Measurements from ENCODE around the gene FAM120B. TPM values are rescaled to one million over a fixed set of nuclear protein-coding genes. Genes with fewer than 3 reads are reported as not detected.

FAM120B gene
- total RNA-seq, 1 donor from 2014 or later: 19.7 TPM

DNA sequence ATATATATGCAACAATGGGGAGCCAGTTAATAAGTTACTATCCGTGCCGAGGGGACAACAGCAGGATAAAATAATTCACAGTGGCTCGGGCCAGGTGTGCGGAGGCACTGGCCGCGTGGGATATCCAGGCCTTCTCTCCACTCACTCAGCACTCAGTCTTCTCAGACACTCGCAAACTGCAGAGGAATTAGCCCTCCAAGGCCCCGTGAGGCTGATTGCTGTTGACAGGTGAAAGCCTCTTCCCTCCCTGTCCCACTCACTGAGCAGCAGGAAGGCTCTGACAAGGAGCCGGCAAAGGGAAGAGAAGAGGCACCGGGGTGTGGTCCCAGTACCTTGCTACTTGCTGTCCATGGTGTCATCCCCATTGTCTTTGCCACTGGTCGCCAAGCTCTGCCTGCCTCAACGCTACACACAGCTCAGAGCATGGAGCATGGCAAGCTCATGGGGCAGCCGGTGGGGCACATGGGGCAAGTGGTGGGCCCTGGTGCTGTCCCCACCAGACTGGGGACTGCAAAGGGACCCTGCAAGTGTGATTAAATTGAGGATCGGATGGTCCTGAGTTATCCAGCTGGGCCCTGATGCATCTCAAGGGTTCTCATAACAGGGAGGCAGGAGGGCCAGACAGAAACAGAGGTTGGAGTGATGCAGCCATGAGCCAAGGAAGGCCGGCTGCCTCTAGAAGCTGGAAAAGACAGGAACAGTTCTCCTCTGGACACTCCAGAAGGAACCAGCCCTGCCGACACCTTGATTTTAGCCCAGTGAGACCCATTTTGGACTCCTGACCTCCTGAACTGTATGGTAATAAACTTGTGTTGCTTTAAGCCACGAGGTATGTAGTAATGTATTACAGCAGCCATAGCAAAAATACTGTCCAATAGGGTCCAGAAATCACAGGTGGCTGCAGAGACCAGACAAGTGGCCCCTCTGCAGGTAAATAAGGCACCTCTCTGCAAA lies 126.9 kb downstream of the FAM120B start:
- Histone ChIP-seq H3K9me3 (ENCODE audit: low read depth) (no peaks in the 10 kb centered on the region), H3K27ac (no peak overlapping the region), H3K4me1 (peaks cover 45% of the 10 kb centered on the region), H3K4me2 (peak overlapping the region; percentile 29), H3K9ac (no peak overlapping the region), H4K20me1 (ENCODE audit: low read depth) (no peaks in the 10 kb centered on the region), H2AFZ (replicated peaks) (no peak overlapping the region), H3K79me2 (ENCODE audit: low read depth) (no peaks in the 10 kb centered on the region), H3K4me3 (no peak overlapping the region), H3K27me3 (no peaks in the 10 kb centered on the region), H3F3A (ENCODE audit: low read depth) (peaks cover 12% of the 10 kb centered on the region), H3K36me3 (no peaks in the 10 kb centered on the region)
- Mint-ChIP-seq H3K36me3 (peaks cover 2% of the 10 kb centered on the region), H3K27ac (peak overlapping the region; percentile 66), H3K27me3 (ENCODE audit: insufficient read depth, low read depth) (peaks cover 10% of the 10 kb centered on the region), H3K9me3 (peaks cover 16% of the 10 kb centered on the region), H3K4me3 (no peak overlapping the region), H3K4me1 (peaks cover 38% of the 10 kb centered on the region)
- DNase-seq (ENCODE audit: low spot score): peak; percentile 63
- no peak for TF ChIP-seq EZH2phosphoT487 (IDR thresholded peaks at IDR 0.05)
- TF ChIP-seq, protein P1, sequence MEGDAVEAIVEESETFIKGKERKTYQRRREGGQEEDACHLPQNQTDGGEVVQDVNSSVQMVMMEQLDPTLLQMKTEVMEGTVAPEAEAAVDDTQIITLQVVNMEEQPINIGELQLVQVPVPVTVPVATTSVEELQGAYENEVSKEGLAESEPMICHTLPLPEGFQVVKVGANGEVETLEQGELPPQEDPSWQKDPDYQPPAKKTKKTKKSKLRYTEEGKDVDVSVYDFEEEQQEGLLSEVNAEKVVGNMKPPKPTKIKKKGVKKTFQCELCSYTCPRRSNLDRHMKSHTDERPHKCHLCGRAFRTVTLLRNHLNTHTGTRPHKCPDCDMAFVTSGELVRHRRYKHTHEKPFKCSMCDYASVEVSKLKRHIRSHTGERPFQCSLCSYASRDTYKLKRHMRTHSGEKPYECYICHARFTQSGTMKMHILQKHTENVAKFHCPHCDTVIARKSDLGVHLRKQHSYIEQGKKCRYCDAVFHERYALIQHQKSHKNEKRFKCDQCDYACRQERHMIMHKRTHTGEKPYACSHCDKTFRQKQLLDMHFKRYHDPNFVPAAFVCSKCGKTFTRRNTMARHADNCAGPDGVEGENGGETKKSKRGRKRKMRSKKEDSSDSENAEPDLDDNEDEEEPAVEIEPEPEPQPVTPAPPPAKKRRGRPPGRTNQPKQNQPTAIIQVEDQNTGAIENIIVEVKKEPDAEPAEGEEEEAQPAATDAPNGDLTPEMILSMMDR (IDR thresholded peaks at IDR 0.05): no peak
- TF ChIP-seq EZH2 (IDR thresholded peaks at IDR 0.05): no peak

DNA sequence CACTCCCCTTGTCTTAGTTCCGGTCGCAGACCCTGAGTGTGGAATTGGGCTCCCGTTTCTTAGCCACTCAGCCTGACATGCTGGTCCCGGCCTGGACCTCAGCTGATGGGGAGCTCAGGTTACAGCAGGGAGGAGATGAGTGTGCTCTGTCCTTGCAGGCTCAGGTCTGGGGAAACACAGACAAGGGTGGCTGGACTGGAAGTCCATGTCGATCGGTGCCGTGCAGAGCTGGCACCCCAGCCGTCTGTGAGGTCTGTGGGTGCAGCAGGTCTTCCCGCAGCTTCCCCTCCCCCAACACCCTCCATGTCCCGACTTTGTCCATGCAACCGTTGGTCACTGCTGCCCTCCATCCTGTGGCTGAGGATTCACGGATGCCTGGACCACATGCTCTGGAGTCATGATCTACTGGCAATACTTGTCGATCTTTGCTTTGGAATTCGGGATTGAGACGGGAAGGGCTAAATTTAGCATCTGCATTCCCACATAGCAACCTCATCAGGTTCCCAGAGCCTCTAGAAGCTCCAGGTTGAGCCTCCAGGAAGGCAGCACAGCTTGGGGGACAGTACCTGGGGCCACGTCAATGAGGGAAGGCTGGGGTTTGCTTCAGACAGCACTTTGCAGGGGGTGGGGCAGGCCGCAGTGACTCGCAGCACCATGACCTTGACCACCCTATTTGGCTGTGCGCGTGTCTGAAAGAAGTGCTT lies 127.7 kb downstream of the FAM120B start:
- Histone ChIP-seq H3K27ac (no peak overlapping the region), H3K79me2 (ENCODE audit: low read depth) (no peaks in the 10 kb centered on the region), H3K4me3 (no peak overlapping the region), H3K27me3 (no peaks in the 10 kb centered on the region), H3K36me3 (no peaks in the 10 kb centered on the region), H4K20me1 (ENCODE audit: low read depth) (no peaks in the 10 kb centered on the region), H3K4me1 (peaks cover 46% of the 10 kb centered on the region), H3K4me2 (no peak overlapping the region), H2AFZ (replicated peaks) (no peak overlapping the region), H3K9me3 (ENCODE audit: low read depth) (no peaks in the 10 kb centered on the region), H3F3A (ENCODE audit: low read depth) (peaks cover 12% of the 10 kb centered on the region), H3K9ac (no peak overlapping the region)
- TF ChIP-seq, protein P1 (IDR thresholded peaks at IDR 0.05): no peak
- Mint-ChIP-seq H3K27ac (peak overlapping the region; percentile 66), H3K27me3 (ENCODE audit: insufficient read depth, low read depth) (peaks cover 10% of the 10 kb centered on the region), H3K4me1 (peaks cover 41% of the 10 kb centered on the region), H3K36me3 (peaks cover 2% of the 10 kb centered on the region), H3K4me3 (no peak overlapping the region), H3K9me3 (peaks cover 16% of the 10 kb centered on the region)
- DNase-seq (ENCODE audit: low spot score): peak; percentile 33

DNA sequence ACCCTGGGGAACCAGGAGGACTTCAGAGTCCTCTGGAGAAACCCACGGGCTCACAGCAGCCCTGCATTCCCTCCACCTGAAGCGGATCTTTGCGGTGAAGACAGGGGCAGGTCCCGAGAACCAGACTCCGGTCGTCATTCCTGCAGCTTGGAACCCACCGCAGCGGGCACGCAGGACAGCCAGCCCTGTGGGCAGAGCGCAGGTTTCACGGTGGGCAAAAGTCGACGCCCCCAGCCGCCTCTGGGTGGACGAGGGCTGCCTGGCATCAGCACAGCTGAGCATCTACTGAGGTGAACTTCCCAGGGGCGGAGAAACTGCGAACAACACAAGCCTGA lies 128.2 kb downstream of the FAM120B start:
- no peak for DNase-seq (ENCODE audit: low spot score)
- no peak for TF ChIP-seq EZH2phosphoT487 (IDR thresholded peaks at IDR 0.05)
- TF ChIP-seq, protein P1 (IDR thresholded peaks at IDR 0.05): no peak
- no peak for TF ChIP-seq EZH2 (IDR thresholded peaks at IDR 0.05)

More for the DNA sequence above, 128.2 kb downstream of the FAM120B start:
- no peak overlapping the region for H3K27ac ChIP-seq
- no peak overlapping the region for H3K27ac Mint-ChIP-seq
- H3K79me2 ChIP-seq (ENCODE audit: low read depth): no peaks in the 10 kb centered on the region
- peaks cover 16% of the 10 kb centered on the region for H3K9me3 Mint-ChIP-seq
- peaks cover 43% of the 10 kb centered on the region for H3K4me1 Mint-ChIP-seq
- no peaks in the 10 kb centered on the region for H3K27me3 ChIP-seq
- H3K36me3 ChIP-seq: no peaks in the 10 kb centered on the region
- H4K20me1 ChIP-seq (ENCODE audit: low read depth): no peaks in the 10 kb centered on the region
- H3K27me3 Mint-ChIP-seq (ENCODE audit: insufficient read depth, low read depth): peaks cover 10% of the 10 kb centered on the region
- H3K4me3 ChIP-seq: no peak overlapping the region
- H2AFZ ChIP-seq (replicated peaks): no peak overlapping the region
- H3F3A ChIP-seq (ENCODE audit: low read depth): peaks cover 12% of the 10 kb centered on the region
- peaks cover 2% of the 10 kb centered on the region for H3K36me3 Mint-ChIP-seq
- H3K4me3 Mint-ChIP-seq: no peak overlapping the region
- peaks cover 44% of the 10 kb centered on the region for H3K4me1 ChIP-seq
- no peak overlapping the region for H3K9ac ChIP-seq
- no peaks in the 10 kb centered on the region for H3K9me3 ChIP-seq (ENCODE audit: low read depth)
- no peak overlapping the region for H3K4me2 ChIP-seq
